HG03457 (cell line): ENCODE measurements around the gene ZNF778.
"Not testable (repeated sequence)": the region's sequence is repeated elsewhere in the genome, so short reads cannot be mapped to it uniquely, and the experiment has no call there.

ENCODE experiments used
- ATAC-seq: cut with Tn5 transposase; IDR thresholded peaks from one replicate; pipeline ENCODE4 v1.9.1; 2021; ENCODE audit warnings: moderate number of reproducible peaks; ENCODE audit not compliant: unreplicated experiment

Gene ZNF778

DNA sequence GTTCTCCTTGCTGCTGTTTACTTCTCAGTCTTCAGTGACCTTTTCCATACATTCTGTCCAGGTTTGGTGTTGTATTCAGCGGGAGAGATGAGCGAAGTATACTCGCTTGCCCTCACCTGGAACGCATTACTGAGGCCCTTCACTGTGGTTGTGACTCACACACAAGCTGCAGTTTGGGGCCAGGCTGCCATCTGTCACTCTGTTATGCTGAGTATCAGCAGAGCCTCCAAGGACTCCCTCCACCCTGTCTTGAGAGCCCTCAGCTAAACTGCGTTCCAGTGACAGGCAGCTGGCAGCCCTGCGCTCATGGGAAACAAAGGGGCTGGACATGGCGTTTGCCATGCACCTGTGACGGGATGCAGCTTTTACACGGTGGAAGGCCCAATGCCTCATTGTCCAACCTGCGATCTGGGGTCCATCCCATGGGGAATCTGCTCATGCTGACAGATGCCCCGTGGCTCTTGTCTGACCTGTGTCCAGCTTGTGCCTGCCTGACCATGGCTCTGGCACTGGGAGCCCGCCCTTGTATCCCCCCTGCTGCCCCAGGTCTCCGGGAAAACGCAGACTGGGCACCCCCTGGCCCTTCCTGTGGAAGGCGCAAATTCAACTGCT is 6.5 kb upstream of the ZNF778 start:
- no peak for ATAC-seq

DNA sequence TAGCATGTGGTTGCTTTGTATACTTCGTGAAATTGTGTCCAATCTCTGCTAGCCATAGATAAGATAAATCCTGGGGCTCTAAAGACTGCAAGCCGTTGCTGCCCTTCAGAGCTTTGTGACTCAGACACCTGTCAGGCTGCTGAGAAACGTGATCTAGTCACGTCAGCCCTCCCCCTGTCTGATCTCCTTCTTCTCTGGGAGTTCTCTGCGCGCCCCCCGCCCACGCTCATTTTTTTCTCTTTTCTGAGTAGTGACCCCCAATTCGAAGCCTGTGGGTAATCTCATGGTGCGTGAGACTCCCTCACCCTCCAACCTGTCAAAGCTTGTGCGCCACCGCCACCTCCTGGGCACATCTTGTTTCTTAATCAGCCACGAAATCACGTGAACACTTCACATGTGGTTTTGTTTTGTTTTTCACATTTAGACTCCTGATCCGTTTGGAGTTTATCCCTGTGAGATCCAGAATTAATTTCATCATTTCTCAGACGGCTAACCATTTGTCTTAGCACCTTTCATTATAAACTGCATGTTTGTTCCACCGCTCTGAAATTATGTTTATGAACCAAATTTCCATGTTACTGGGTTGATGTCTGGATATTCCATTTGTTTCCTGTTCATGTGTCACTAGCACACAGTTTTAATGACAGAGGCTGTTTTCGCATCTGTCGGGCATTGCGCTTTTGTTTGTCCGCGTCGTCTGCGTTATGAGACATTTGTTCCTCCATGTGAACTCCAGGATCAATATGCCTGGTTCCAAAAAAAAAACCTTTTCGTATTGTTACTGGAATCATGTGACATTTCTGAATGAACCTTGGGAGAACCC is 977 bp upstream of the ZNF778 start:
- ATAC-seq, result no peak

DNA sequence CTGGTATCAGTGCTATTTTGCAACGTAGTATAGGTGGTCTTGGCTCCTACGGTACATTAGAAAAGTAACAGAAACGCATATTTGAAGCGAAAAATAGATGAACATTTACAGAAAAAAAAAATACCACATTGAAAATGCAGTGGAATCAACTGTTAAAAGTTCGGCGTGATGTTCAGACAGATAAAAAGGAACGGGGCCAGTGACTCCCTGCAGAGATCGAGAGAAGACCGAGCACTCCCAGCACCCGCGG is 440 bp upstream of the ZNF778 start:
- no peak for ATAC-seq

DNA sequence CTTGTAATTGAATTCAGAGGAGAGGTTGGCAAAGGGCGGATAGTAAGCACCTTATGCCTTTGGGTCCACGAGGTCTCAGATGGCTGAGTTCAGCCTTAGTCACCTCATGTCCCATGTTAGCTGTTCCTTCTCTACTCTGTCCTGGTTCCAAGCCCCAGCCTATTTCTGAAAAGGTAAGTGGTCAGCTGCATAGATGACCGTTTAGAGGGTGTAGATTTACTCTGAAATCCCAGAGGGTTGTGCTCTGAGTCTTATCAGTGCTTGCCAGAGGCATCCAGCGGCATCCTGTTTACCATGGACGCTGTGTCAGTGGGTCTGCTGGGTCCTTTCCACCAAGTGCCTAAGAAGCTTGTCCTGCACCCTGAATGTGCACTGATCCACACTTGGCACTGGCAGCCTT is 1.9 kb downstream of the ZNF778 start:
- no peak for ATAC-seq

DNA sequence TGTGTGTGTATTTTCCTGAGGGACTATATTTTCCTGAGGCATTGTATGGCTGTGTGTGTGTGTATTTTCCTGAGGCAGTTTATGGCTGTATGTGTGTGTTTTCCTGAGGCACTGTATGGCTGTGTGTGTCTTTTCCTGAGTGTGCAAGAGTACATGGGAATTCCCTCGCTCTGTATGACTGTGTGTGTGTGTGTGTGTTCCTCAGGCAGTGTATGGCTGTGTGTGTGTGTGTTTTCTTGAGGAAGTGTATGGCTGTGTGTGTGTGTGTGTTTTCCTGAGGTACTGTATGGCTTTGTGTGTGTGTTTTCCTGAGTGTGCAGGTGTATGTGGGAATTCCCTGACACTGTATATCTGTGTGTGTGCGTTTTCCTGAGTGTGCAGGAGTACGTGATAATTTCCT is 4.1 kb downstream of the ZNF778 start:
- ATAC-seq, result no peak

DNA sequence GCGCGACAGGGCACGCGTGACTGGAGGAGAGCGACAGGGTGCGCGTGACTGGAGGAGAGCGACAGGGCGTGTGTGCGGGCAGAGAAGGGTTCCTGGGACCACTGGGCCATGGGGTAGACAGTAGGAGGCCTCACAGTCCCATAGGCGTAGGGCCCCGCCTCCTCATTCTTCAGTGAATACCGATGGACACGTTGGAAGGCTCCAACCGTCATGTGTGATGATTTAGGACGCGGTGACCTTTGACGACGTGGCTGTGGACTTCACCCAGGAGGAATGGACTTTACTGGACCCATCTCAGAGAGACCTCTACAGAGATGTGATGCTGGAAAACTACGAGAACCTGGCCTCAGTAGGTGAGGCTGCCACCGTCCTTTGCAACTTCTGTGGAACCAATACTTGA is 5.4 kb downstream of the ZNF778 start:
- ATAC-seq, result no peak

DNA sequence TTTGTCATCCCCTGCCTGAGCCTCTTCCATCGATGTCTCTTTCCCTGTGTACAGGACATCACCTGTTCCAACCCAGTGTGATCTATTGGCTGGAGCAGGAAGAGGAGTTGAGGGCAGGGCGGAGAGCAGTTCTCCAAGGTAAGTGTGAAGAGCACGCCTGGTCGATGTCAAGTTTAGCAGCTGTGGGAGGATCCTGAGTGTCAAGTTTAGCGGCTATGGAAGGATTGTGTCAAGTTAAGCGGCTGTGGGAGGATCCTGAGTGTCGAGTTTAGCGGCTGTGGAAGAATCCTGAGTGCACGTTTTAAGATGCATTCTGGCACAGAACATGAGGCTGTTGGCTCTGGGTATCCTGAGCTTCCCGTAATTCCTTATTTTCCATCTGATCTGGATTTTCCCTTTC is 7.2 kb downstream of the ZNF778 start:
- ATAC-seq, result no peak

DNA sequence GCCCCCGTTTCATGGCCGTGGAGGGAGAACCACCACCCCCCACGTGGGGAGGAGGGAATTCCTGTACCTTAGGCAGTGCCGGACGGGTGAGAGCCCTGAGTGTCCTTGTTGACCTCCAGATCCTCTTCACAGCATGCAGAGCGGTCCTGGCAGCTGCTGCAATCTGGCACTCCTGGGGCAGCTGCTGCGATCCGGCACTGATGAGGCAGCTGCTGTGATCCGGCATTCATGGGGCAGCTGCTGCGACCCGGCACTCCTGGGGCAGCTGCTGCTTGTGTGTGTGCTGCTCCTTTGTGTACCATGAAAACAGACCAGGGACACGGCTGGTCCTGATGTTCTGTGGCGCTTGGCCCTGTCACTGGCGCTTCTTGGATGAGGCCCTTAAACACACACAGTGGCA is 12.8 kb downstream of the ZNF778 start:
- no peak for ATAC-seq

DNA sequence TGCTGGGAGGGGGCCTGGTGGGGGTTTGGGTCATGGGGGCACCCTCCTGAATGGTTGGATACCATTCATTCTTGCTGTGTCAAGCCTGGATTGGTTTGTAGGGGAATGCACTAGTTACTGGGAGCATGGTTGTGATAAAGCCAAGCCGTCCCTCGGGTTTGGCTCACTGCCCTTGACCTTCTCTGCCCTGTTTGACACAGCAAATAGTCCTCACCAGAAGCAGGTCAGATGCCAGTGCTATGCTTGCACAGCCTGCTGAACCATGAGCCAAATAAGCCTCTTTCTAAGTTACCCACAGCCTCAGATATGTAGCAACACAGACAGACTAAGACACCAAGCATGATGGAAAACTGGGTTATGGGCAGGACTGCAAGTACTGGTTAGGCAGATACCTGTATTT is 14.6 kb downstream of the ZNF778 start:
- ATAC-seq, result no peak

DNA sequence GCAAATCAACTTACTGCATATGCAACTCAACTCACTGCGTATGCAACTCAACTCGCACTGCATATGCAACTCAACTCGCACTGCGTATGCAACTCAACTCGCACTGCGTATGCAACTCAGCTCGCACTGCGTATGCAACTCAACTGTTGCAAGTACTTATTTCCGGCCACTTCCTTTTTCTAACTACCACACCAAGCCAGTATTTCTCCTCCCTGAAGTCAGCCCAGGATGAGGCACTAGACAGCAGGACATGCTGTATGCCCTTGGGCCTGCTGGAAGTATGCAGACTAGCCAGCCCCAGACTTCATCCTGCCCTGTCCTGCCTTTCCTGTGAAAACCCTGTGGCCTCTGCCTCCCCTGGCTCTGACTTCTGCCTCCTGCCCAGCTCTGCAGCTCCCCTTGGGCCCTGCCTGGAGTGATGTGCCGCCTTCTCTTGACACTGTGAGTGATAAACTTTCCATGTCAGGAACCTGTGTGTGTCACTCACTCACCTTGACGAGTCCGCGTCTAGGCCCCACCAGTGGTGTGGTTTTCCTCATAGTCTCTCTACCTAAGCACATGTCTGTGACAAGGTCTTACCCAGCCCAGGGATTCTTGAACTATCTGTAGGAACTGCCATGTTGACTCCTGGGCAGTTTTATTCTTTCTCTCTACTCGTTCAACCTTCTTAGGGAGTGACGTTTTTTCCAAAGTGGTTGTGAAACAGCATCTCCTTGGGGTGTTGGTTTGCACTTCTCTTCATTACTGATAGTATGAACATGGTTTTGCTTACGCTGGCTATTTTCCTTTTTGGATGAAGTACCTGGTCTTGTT is 16.4 kb downstream of the ZNF778 start:
- ATAC-seq, result no peak

DNA sequence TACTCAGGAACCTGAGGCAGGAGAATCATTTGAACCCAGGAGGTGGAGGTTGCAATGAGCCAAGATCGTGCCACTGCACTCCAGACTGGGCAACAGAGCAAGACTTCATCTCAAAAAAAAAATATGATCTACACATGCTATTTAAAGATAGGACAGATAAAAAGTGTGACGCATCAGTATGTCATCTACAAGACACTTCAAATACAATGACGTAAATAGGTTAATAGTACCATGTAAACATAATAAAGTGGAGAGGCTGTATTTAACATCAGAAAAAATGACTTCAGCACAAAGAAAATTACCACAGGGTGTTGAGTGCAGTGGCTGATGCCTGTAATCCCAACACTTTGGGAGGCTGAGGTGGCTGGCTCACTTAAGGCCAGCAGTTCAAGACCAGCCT is 20.2 kb downstream of the ZNF778 start:
- ATAC-seq, result no peak

DNA sequence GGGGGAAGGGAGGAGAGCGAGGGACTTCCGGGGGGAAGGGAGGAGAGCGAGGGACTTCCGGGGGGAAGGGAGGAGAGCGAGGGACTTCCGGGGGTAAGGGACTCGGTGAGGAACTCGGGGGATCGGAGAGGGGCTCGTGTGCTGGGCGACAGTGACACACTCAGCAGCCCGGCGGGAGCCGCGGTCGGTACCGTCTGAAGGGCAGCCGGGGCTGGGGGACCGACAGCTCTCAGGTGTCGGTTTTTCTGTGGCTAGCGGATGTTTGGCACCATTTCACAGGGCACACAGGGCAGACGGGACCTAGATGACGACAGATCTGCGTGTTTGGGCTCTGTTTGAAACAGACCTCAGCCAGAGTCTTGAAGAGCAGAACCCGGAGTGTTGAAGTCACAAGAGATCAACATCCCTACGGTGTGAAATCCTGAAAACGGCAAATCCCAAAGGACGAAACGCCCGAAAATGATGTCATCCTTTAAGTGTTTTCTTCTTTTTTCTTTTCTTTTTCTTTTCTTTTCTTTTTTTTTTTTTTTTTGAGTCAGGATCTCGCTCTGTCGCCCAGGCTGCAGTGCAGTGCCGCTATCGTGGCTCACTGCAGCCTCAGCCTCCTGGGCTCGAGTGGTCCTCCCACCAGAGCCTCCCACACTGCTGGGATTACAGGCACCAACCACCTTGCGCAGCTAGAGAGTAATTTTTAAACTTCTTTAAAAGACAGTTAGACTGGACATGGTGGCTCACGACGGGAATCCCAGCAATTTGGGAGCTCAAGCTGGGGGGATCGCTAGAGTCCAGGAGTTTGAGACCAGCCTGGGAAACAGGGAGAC is 23.9 kb downstream of the ZNF778 start:
- no peak for ATAC-seq

DNA sequence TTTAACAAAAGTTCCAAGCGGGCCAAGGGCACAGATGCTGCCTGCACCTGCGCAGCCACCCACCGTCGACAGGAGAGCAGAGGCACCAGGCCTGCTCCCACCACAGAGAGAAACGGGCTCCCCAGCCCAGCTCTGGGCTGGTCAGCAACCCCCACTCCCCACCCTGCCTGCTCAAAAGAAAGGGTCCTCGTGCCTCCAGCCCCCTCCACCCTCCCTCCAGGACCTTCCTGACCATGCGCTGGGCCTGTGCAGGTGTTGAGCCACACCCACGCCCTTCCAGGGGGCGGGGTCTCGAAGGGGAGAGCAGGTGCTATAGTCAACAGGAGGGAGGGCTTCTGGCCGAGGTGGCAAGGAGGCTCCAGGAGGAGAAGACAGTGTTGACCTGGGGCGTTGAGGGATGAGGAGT is 25.3 kb downstream of the ZNF778 start:
- ATAC-seq, result no peak

DNA sequence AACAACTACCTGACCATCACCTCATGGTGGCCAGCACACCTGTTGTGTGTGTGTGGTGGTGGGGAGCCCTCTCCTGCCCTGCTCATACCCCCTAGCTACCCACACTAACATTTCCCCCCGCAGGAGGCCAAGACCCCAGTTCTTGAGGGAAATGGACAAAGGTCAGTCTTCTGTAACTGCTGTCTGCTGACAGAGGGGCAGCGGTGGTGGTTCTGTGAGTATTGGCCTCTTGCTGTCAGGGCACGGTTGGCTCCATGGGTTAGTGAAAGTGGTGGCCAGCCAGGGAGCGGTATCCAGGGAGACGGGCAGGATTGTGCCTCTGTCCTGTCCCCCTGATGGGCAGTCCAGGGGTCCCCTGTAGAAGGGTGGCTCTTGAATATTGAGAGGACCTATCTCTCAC is 26.2 kb downstream of the ZNF778 start:
- ATAC-seq, result no peak

DNA sequence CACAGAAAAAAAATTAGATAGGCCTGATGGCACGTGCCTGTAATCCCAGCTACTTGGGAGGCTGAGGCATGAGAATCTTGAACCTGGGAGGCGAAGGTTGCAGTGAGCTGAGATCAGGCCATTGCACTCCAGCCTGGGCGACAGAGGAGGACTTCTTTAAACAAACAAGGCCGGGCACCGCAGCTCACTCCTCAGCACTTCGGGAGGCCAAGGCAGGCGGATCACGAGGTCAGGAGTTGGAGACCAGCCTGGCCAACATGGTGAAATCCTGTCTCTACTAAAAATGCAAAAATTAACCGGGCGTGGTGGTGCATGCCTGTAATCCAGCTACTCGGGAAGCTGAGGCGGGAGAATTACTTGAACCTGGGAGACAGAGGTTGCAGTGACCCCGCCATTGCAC is 26.8 kb downstream of the ZNF778 start:
- not testable (repeated sequence) for ATAC-seq

DNA sequence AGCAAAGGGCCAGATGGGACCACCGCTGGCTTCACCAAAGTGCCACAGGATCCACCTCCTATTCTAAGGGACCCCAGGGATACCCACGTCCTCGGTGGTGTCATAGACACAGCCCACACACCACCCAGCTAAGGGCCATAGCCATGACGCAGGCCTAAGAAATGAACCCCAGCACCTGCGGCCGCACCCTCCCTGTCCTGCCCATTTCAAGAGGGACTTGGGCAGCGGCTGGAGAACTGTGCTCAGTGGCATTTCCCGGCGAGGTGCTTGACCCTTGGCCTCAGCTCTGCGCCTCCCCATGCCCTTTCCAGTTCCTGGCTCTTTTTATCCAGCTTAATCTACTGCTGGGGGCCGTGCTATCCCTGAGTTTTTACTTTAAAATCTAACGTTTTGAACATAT is 27.3 kb downstream of the ZNF778 start:
- ATAC-seq, result no peak

DNA sequence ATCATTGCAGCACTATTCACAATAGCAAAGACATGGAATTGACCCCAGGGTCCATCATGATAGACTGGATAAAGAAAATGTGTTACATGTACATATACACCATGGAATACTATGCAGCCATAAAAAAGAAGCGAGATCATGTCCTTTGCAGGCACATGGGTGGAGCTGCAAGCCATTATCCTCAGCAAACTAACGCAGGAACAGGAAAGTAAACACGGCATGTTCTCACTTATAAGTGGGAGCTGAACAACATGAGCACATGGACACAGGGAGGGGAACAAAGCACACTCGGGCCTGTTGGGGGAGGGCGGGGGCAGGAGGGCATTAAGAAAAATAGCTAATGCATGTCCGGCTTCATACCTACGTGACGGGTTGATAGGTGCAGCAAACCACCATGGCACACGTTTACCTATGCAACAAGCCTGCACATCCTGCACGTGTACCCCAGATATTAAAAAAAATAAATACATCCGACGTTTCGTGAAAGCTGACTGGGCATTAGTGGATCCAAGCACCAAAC is 28.9 kb downstream of the ZNF778 start:
- ATAC-seq, result no peak

DNA sequence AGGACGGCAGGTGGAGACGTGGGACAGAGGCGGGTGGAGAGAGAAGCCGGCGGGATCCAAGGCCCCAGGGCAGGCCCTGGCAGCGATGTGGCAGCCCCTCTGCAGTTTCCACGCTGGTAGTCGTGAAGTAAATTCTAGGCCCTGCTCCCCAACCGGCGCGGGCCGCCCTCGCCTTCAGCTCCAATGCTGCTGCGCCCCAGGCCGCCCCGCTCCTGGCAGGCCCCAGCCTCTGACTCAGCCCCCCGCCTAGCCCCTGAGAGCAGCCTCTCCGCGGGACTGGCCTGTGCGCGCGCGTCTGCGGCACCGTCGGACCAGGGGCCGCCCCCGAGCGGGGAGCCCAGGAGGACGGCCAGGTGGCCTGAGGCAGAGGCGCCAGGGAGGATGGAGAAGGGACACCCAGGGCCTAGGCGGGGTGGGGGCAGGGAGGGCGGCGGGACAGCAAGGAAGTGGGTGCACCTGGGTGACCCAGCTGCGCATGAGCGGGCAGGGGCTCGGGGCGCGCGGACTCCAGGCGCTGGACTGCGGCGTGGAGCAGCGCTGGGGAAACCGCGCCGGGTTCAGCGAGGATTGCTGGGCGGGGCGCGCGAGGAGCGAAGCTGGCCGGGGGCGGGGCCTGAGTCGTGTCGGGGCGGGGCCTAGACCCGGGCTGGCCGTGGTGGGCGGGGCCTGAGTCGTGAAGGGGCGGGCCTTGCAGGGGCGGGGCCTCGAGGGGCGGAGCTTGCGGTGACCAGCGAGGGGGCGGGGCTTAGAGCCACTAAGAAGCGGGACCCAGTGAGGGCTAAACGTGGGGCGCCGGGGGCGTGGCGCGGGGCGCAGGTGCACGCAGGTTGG is 29.6 kb downstream of the ZNF778 start:
- no peak for ATAC-seq

DNA sequence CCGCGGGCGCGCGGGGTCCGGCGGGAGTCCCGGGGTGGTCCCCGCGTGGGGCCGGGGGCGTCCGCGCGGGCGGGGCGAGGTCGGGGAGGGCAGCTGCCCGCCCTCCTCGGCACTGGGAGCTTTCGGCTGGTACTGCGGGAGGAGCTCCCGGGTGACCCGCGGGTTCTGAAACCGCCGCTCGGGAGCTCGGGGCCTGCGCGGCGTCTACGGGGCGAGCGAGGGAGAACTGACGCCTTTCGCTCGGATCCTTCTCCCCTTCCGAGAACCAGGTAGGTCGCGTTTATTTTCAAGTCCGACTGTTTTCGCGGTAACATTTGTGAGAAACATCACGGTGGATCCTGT is 30.2 kb downstream of the ZNF778 start:
- not testable (repeated sequence) for ATAC-seq

DNA sequence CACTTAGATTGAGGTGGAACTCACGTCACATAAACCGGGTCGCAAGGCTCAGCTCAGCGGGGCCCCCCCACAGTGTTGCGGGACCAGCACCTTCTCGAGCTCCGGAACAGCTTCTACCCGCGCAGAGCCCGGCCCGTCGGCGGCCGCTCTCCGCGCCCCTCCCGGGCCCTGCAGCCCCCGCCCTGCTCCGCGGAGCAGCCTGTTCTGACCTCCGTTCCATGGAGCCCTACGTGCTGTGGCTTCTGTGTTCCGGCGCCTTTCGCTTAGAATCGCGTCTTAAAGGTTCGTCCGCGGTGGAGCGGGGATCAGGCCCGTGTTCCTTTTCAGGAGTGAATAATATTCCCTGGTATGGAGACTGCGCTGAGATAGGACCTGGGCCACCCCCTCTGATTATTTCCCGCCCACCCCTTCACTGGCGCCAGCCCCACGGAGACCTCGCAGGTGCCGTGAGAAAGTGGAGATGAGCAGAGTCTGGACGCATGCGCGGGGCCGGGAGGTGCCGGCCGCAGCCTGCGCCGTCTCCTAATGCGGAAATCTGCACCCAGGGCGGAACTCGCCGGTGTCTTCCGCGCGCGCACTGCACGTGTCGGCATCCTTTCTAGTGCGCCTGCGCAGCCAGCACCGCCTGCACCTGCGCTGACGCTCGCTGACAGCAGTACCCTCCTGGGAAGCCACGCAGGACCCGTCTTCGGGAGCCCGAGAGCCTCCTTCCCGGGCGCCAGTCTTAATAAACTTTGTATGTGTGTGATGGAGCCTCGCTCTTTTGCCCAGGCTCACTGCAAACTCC is 30.9 kb downstream of the ZNF778 start:
- ATAC-seq, result no peak
